Astrocyte of the cerebellum (primary cell): Measurements from ENCODE around the gene WDR48.

Source experiments
- DNase-seq: peaks from one replicate; pipeline ENCODE4 v3.0.0-alpha.2; 2011; ENCODE audit warnings: low read depth
- H3K4me3 ChIP-seq: 2 replicates; pipeline ENCODE4 v1.5.1; 2011; ENCODE audit warnings: mild to moderate bottlenecking, low read depth, low read length, moderate library complexity
- in situ Hi-C: cut with HindIII; loops from 2 replicates; pipeline ENCODE4 v1.10.0; 2017; ENCODE audit warnings: low sequenced_read_pairs
- TF ChIP-seq, protein P1 (sequence below): IDR thresholded peaks from 2 replicates; pipeline ENCODE4 v1.5.1; 2012; ENCODE audit warnings: low read length, low read depth, moderate library complexity, mild to moderate bottlenecking; ENCODE audit errors: missing control alignments

WDR48 gene

GRCh38 chr3:39088889-39089288, 37.1 kb downstream of the WDR48 start:
- TF ChIP-seq, protein P1, sequence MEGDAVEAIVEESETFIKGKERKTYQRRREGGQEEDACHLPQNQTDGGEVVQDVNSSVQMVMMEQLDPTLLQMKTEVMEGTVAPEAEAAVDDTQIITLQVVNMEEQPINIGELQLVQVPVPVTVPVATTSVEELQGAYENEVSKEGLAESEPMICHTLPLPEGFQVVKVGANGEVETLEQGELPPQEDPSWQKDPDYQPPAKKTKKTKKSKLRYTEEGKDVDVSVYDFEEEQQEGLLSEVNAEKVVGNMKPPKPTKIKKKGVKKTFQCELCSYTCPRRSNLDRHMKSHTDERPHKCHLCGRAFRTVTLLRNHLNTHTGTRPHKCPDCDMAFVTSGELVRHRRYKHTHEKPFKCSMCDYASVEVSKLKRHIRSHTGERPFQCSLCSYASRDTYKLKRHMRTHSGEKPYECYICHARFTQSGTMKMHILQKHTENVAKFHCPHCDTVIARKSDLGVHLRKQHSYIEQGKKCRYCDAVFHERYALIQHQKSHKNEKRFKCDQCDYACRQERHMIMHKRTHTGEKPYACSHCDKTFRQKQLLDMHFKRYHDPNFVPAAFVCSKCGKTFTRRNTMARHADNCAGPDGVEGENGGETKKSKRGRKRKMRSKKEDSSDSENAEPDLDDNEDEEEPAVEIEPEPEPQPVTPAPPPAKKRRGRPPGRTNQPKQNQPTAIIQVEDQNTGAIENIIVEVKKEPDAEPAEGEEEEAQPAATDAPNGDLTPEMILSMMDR: no peak
- H3K4me3 ChIP-seq: no peak overlapping the region
- no peak for DNase-seq
- in situ Hi-C loops: no loop called here

GRCh38 chr3:39090922-39091321, 39.1 kb downstream of the WDR48 start:
- TF ChIP-seq, protein P1: no peak
- H3K4me3 ChIP-seq: no peak overlapping the region
- in situ Hi-C loops: no loop called here
- DNase-seq: peak; percentile 3

GRCh38 chr3:39094851-39095677, 43.2 kb downstream of the WDR48 start:
- TF ChIP-seq, protein P1: no peak
- DNase-seq: no peak
- H3K4me3 ChIP-seq: no peak overlapping the region
- in situ Hi-C loops: no loop called here

GRCh38 chr3:39095778-39096177, 44.0 kb downstream of the WDR48 start:
- DNase-seq: no peak
- in situ Hi-C loops: no loop called here
- TF ChIP-seq, protein P1: no peak
- H3K4me3 ChIP-seq: no peak overlapping the region

DNA sequence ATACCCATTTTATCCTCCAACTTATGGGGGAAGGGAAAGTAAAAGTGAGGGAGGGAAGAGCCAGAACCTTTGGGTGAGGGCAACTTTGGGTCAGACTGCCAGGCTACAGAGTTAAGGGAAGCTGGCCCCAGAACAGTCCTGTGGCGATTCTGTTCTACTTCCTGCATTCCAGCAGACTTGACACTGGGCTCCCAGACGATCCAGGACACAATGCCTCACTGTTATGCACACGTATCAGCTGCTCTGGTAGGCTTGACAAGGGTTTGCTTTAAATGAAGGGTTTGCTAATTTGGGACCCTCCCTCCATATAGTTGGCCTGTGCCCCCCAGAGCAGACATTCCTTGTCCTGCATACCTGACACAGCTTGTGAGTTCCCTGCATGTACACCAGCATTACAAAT, 45.0 kb downstream of the WDR48 start:
- DNase-seq: no peak
- in situ Hi-C loops: no loop called here
- TF ChIP-seq, protein P1: no peak
- no peak overlapping the region for H3K4me3 ChIP-seq

- H3K4me3 ChIP-seq: no peak overlapping the region
- in situ Hi-C loops: no loop called here
- TF ChIP-seq, protein P1: no peak
- DNase-seq: no peak
Observed at GRCh38 chr3:39097716-39098472, 46.1 kb downstream of the WDR48 start.
